ENCODE data around the gene PRRX2. TPM values are rescaled to one million over a fixed set of nuclear protein-coding genes. Genes with fewer than 3 reads are reported as not detected.
A peak's percentile ranks its signal among the peaks of the same experiment; 100 is the strongest.

PRRX2 gene
- total and polyA plus RNA-seq, 2 of the 13 experiments (the other 11 are each of a cell fraction or from before 2014, with no cell fraction given) = 0.05 TPM; not detected in 1

DNA sequence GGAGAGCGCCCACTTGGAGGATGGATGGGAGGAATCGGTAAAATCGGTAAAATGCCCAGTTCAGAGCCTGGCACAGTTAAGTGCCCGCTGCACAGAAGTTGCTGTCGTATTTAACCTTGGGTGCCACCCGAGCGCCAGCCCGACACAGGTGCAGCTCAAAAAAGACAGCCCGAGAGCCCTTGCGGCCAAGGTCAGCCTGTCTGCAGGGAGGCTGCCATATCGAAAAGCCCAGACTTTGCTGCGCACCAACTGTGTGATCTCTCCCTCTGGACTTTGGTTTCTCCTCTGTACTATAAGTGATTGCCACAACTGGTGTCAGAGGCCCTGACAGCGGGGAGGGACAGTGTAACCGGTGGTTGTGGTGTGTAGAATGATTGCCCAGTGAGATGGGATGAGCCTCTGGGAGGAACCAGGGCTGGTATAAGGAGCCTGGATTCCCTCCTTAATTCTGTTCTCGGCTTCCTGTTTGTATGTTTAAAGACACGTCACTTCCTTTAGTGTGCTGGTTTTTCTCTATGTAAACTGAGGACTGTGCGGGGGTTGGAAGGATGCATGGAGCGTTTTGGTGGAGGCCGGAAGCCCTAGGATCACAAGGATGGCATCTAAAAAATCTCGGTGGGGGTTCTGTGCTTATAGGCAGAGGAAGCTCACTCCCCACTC lies 38.7 kb upstream of the PRRX2 start (continued):
- TF ChIP-seq, protein P1, sequence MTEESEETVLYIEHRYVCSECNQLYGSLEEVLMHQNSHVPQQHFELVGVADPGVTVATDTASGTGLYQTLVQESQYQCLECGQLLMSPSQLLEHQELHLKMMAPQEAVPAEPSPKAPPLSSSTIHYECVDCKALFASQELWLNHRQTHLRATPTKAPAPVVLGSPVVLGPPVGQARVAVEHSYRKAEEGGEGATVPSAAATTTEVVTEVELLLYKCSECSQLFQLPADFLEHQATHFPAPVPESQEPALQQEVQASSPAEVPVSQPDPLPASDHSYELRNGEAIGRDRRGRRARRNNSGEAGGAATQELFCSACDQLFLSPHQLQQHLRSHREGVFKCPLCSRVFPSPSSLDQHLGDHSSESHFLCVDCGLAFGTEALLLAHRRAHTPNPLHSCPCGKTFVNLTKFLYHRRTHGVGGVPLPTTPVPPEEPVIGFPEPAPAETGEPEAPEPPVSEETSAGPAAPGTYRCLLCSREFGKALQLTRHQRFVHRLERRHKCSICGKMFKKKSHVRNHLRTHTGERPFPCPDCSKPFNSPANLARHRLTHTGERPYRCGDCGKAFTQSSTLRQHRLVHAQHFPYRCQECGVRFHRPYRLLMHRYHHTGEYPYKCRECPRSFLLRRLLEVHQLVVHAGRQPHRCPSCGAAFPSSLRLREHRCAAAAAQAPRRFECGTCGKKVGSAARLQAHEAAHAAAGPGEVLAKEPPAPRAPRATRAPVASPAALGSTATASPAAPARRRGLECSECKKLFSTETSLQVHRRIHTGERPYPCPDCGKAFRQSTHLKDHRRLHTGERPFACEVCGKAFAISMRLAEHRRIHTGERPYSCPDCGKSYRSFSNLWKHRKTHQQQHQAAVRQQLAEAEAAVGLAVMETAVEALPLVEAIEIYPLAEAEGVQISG (CRISPR knock-in tag; IDR thresholded peaks at IDR 0.05) = peak; percentile 28; the same call in 1 of the 2 replicates
- TF ChIP-seq, protein P2, sequence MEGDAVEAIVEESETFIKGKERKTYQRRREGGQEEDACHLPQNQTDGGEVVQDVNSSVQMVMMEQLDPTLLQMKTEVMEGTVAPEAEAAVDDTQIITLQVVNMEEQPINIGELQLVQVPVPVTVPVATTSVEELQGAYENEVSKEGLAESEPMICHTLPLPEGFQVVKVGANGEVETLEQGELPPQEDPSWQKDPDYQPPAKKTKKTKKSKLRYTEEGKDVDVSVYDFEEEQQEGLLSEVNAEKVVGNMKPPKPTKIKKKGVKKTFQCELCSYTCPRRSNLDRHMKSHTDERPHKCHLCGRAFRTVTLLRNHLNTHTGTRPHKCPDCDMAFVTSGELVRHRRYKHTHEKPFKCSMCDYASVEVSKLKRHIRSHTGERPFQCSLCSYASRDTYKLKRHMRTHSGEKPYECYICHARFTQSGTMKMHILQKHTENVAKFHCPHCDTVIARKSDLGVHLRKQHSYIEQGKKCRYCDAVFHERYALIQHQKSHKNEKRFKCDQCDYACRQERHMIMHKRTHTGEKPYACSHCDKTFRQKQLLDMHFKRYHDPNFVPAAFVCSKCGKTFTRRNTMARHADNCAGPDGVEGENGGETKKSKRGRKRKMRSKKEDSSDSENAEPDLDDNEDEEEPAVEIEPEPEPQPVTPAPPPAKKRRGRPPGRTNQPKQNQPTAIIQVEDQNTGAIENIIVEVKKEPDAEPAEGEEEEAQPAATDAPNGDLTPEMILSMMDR (CRISPR knock-in tag; IDR thresholded peaks at IDR 0.05) = 0 out of 2 replicates have a peak, but pooled peaks have one; percentile 2
- TF ChIP-seq MLLT10 (CRISPR knock-in tag; IDR thresholded peaks at IDR 0.05) = 0 out of 2 replicates have a peak, but pooled peaks have one; percentile 20
- no peak for TF ChIP-seq HCFC1 (IDR thresholded peaks at IDR 0.05; ENCODE audit: low read depth, low read length)
- 0 out of 2 replicates have a peak, but pooled peaks have one; percentile 44 for TF ChIP-seq ZNF263 (CRISPR knock-in tag; IDR thresholded peaks at IDR 0.05)
- TF ChIP-seq, protein P3, sequence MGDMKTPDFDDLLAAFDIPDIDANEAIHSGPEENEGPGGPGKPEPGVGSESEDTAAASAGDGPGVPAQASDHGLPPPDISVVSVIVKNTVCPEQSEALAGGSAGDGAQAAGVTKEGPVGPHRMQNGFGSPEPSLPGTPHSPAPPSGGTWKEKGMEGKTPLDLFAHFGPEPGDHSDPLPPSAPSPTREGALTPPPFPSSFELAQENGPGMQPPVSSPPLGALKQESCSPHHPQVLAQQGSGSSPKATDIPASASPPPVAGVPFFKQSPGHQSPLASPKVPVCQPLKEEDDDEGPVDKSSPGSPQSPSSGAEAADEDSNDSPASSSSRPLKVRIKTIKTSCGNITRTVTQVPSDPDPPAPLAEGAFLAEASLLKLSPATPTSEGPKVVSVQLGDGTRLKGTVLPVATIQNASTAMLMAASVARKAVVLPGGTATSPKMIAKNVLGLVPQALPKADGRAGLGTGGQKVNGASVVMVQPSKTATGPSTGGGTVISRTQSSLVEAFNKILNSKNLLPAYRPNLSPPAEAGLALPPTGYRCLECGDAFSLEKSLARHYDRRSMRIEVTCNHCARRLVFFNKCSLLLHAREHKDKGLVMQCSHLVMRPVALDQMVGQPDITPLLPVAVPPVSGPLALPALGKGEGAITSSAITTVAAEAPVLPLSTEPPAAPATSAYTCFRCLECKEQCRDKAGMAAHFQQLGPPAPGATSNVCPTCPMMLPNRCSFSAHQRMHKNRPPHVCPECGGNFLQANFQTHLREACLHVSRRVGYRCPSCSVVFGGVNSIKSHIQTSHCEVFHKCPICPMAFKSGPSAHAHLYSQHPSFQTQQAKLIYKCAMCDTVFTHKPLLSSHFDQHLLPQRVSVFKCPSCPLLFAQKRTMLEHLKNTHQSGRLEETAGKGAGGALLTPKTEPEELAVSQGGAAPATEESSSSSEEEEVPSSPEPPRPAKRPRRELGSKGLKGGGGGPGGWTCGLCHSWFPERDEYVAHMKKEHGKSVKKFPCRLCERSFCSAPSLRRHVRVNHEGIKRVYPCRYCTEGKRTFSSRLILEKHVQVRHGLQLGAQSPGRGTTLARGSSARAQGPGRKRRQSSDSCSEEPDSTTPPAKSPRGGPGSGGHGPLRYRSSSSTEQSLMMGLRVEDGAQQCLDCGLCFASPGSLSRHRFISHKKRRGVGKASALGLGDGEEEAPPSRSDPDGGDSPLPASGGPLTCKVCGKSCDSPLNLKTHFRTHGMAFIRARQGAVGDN (CRISPR knock-in tag; IDR thresholded peaks at IDR 0.05) = peak; percentile 79
- TF ChIP-seq ZNF782 (CRISPR knock-in tag; IDR thresholded peaks at IDR 0.05; ENCODE audit: borderline replicate concordance) = no peak; the same call in 1 of the 2 replicates
- TF ChIP-seq KDM6A (CRISPR knock-in tag; IDR thresholded peaks at IDR 0.05; ENCODE audit: low read depth) = 0 out of 2 replicates have a peak, but pooled peaks have one; percentile 33
- TF ChIP-seq ZNF766 (CRISPR knock-in tag; IDR thresholded peaks at IDR 0.05; ENCODE audit: borderline replicate concordance) = 0 out of 2 replicates have a peak, but pooled peaks have one; percentile 27
- peak; percentile 50; the same call in 1 of the 2 replicates for TF ChIP-seq KDM5A (IDR thresholded peaks at IDR 0.05; ENCODE audit: borderline replicate concordance, low read length)
- TF ChIP-seq ASH2L (IDR thresholded peaks at IDR 0.05; ENCODE audit: insufficient read length, low read depth, low read length) = peak; percentile 19
- TF ChIP-seq, protein P4, sequence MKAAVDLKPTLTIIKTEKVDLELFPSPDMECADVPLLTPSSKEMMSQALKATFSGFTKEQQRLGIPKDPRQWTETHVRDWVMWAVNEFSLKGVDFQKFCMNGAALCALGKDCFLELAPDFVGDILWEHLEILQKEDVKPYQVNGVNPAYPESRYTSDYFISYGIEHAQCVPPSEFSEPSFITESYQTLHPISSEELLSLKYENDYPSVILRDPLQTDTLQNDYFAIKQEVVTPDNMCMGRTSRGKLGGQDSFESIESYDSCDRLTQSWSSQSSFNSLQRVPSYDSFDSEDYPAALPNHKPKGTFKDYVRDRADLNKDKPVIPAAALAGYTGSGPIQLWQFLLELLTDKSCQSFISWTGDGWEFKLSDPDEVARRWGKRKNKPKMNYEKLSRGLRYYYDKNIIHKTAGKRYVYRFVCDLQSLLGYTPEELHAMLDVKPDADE (CRISPR knock-in tag; IDR thresholded peaks at IDR 0.05) = 0 out of 2 replicates have a peak, but pooled peaks have one; percentile 73
- TF ChIP-seq, protein P5, sequence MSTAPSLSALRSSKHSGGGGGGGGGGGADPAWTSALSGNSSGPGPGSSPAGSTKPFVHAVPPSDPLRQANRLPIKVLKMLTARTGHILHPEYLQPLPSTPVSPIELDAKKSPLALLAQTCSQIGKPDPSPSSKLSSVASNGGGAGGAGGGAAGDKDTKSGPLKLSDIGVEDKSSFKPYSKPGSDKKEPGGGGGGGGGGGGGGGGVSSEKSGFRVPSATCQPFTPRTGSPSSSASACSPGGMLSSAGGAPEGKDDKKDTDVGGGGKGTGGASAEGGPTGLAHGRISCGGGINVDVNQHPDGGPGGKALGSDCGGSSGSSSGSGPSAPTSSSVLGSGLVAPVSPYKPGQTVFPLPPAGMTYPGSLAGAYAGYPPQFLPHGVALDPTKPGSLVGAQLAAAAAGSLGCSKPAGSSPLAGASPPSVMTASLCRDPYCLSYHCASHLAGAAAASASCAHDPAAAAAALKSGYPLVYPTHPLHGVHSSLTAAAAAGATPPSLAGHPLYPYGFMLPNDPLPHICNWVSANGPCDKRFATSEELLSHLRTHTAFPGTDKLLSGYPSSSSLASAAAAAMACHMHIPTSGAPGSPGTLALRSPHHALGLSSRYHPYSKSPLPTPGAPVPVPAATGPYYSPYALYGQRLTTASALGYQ (CRISPR knock-in tag; IDR thresholded peaks at IDR 0.05) = 0 out of 2 replicates have a peak, but pooled peaks have one; percentile 23

Data from HepG2 (cell line).